HG02870 (cell line): ENCODE results near the gene FUCA2.
"Not testable (repeated sequence)": the region's sequence is repeated elsewhere in the genome, so short reads cannot be mapped to it uniquely, and the experiment has no call there.

Source experiments
- ATAC-seq: cut with Tn5 transposase; IDR thresholded peaks from one replicate; pipeline ENCODE4 v1.9.1; 2021; ENCODE audit warnings: mild to moderate bottlenecking, moderate library complexity; ENCODE audit not compliant: unreplicated experiment

FUCA2 gene

GRCh38 chr6:143536461-143536865 lies 24.9 kb upstream of the FUCA2 start:
- ATAC-seq = peak; percentile 61

GRCh38 chr6:143535189-143535614 lies 23.7 kb upstream of the FUCA2 start:
- ATAC-seq = no peak

- no peak for ATAC-seq
Observed at GRCh38 chr6:143531720-143532499, 20.4 kb upstream of the FUCA2 start.

- ATAC-seq = no peak
Observed at GRCh38 chr6:143529095-143529494, 17.6 kb upstream of the FUCA2 start.

GRCh38 chr6:143528164-143528811 lies 16.8 kb upstream of the FUCA2 start:
- no peak for ATAC-seq

- ATAC-seq = no peak
Observed at GRCh38 chr6:143527677-143528076, 16.2 kb upstream of the FUCA2 start.

- no peak for ATAC-seq
Observed at GRCh38 chr6:143525356-143525755, 13.8 kb upstream of the FUCA2 start.

- ATAC-seq = no peak
Observed at GRCh38 chr6:143522039-143522600, 10.6 kb upstream of the FUCA2 start.

- ATAC-seq = no peak
Observed at GRCh38 chr6:143517447-143517773, 5.9 kb upstream of the FUCA2 start.

GRCh38 chr6:143516690-143517446 lies 5.3 kb upstream of the FUCA2 start:
- ATAC-seq = no peak

GRCh38 chr6:143515766-143516355 lies 4.3 kb upstream of the FUCA2 start:
- no peak for ATAC-seq

GRCh38 chr6:143515061-143515760 lies 3.7 kb upstream of the FUCA2 start:
- ATAC-seq = no peak

- ATAC-seq = no peak
Observed at GRCh38 chr6:143513410-143513809, 1.9 kb upstream of the FUCA2 start.

GRCh38 chr6:143510326-143510725 lies 1.2 kb downstream of the FUCA2 start:
- ATAC-seq = not testable (repeated sequence)

GRCh38 chr6:143507358-143508145 lies 4.0 kb downstream of the FUCA2 start:
- peak; percentile 43 for ATAC-seq

- no peak for ATAC-seq
Observed at GRCh38 chr6:143506620-143507019, 4.9 kb downstream of the FUCA2 start.

GRCh38 chr6:143506199-143506598 lies 5.3 kb downstream of the FUCA2 start:
- no peak for ATAC-seq

- ATAC-seq = peak; percentile 60
Observed at GRCh38 chr6:143505537-143505936, 6.0 kb downstream of the FUCA2 start.

GRCh38 chr6:143505111-143505510 lies 6.4 kb downstream of the FUCA2 start:
- peak; percentile 35 for ATAC-seq

GRCh38 chr6:143504369-143504768 lies 7.2 kb downstream of the FUCA2 start:
- ATAC-seq = no peak
